ENCODE data around the gene GNB3.

GNB3 gene

GRCh38 chr12:6833189-6833890, 7.4 kb upstream of the GNB3 start:
- in situ Hi-C loops (cut with HindIII; ENCODE audit: low pct_ligation_motif_present, low pct_unique_long_range_greater_than_20kb, low sequenced_read_pairs), result no loop called here
- DNase-seq, result no peak

GRCh38 chr12:6834254-6834653, 6.5 kb upstream of the GNB3 start:
- peak; percentile 42 for DNase-seq
- in situ Hi-C loops (cut with HindIII; ENCODE audit: low pct_ligation_motif_present, low pct_unique_long_range_greater_than_20kb, low sequenced_read_pairs), result no loop called here

- DNase-seq, result no peak
- in situ Hi-C loops (cut with HindIII; ENCODE audit: low pct_ligation_motif_present, low pct_unique_long_range_greater_than_20kb, low sequenced_read_pairs), result no loop called here
These were observed 5.9 kb upstream of the GNB3 start for GRCh38 chr12:6834873-6835272.

DNA sequence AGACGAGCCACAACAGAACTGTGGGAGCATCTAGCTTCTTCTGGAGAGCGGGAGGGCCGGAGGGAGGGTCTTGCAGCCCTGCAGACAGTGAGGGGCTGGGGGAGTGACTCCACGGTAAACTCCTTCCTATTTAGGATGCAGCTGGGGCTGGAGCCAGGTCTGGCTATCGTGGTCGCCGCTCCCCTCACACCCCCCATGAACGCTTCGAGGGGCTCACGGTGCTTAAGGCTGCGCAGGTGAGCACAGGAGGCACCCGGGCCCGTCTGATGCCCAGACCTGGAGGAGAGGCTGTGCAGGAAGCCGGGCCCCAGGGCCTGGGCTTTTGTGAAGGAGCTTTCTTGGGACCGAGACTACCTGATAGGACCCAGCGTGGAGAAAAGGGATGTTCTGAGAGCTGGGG, 3.9 kb upstream of the GNB3 start:
- no peak for DNase-seq
- in situ Hi-C loops (cut with HindIII; ENCODE audit: low pct_ligation_motif_present, low pct_unique_long_range_greater_than_20kb, low sequenced_read_pairs), result no loop called here

- DNase-seq, result no peak
- in situ Hi-C loops (cut with HindIII; ENCODE audit: low pct_ligation_motif_present, low pct_unique_long_range_greater_than_20kb, low sequenced_read_pairs), result no loop called here
These were observed 3.2 kb upstream of the GNB3 start for GRCh38 chr12:6837370-6838060.

- in situ Hi-C loops (cut with HindIII; ENCODE audit: low pct_ligation_motif_present, low pct_unique_long_range_greater_than_20kb, low sequenced_read_pairs), result no loop called here
These were observed 1.9 kb upstream of the GNB3 start for GRCh38 chr12:6838854-6839253.

DNA sequence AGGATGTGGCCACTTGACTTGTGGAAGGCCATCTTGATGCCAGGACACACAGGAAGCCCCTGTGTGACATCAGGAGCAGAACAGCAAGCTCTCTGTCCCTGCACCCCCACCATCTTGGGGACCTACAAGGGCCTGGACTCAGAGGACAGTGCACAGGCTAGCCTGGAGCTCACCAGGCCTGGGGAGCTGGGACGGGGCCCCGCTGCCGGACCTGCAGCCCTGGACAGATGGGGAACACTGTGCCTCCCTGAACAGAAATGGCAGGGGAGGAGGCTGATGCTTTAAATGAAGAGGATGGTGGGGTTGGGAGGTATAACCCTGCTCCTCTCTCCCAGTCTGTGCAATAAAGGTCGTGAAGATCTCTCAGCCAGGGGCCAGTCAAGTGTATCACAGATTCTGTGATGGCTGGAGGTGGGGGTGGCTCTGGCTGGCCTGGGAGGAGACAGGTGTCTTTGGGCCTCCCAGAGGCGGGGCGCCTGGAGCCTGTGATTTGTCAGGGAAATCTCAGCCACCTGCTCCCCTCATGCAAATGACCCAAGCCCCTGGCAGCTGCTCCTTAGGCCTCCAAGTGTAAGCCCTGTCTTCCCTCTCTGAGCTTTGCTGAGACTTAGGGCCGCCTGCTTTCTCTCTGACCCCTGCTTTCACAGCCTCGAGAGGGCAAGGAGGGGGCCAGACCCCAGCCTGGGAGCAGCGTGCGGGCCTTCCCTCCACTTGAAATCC, 1.1 kb upstream of the GNB3 start:
- no peak for DNase-seq
- in situ Hi-C loops (cut with HindIII; ENCODE audit: low pct_ligation_motif_present, low pct_unique_long_range_greater_than_20kb, low sequenced_read_pairs), result no loop called here

More at GRCh38 chr12:6838854-6839253, 1.9 kb upstream of the GNB3 start:
- DNase-seq, result no peak

GRCh38 chr12:6840330-6840729, 395 bp upstream of the GNB3 start:
- DNase-seq, result no peak
- in situ Hi-C loops (cut with HindIII; ENCODE audit: low pct_ligation_motif_present, low pct_unique_long_range_greater_than_20kb, low sequenced_read_pairs), result no loop called here

- DNase-seq, result no peak
- in situ Hi-C loops (cut with HindIII; ENCODE audit: low pct_ligation_motif_present, low pct_unique_long_range_greater_than_20kb, low sequenced_read_pairs), result no loop called here
These were observed 1.4 kb downstream of the GNB3 start for GRCh38 chr12:6842075-6842474.

- in situ Hi-C loops (cut with HindIII; ENCODE audit: low pct_ligation_motif_present, low pct_unique_long_range_greater_than_20kb, low sequenced_read_pairs), result no loop called here
- DNase-seq, result no peak
These were observed 2.6 kb downstream of the GNB3 start for GRCh38 chr12:6843118-6843902.

DNA sequence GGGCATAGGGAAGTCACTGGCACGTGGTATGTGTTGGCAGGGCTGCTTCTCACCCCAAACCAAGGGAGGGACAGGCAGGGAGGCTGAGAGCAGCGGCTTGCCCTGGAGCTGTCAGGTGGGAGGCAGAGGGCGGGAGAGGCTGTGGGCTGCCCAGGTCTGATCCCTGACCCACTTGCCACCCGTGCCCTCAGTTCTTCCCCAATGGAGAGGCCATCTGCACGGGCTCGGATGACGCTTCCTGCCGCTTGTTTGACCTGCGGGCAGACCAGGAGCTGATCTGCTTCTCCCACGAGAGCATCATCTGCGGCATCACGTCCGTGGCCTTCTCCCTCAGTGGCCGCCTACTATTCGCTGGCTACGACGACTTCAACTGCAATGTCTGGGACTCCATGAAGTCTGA, 4.7 kb downstream of the GNB3 start:
- DNase-seq, result no peak
- in situ Hi-C loops (cut with HindIII; ENCODE audit: low pct_ligation_motif_present, low pct_unique_long_range_greater_than_20kb, low sequenced_read_pairs), result no loop called here

- DNase-seq, result no peak
- in situ Hi-C loops (cut with HindIII; ENCODE audit: low pct_ligation_motif_present, low pct_unique_long_range_greater_than_20kb, low sequenced_read_pairs), result no loop called here
These were observed 5.7 kb downstream of the GNB3 start for GRCh38 chr12:6846316-6846869.

DNA sequence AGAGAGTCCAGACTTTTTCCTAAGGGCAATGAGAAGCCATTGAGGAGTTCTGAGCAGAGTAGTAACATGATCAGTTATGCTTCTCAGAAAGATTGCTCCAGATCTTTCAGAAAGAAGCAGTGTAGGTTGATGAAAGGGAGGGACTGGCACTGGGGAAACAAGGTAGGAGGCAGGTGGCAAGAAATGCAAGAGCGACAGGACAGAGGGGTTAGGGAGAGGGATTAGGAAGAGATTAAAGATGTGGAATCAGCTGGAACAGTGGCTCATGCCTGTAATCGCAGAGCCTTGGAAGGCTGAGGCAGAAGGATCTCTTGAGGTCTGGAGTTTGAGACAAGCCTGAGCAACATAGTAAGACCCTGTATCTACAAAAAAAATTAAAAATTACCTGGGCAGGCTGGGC, 7.0 kb downstream of the GNB3 start:
- in situ Hi-C loops (cut with HindIII; ENCODE audit: low pct_ligation_motif_present, low pct_unique_long_range_greater_than_20kb, low sequenced_read_pairs), result no loop called here
- DNase-seq, result no peak

- no peak for DNase-seq
- in situ Hi-C loops (cut with HindIII; ENCODE audit: low pct_ligation_motif_present, low pct_unique_long_range_greater_than_20kb, low sequenced_read_pairs), result no loop called here
These were observed 8.7 kb downstream of the GNB3 start for GRCh38 chr12:6849427-6849826.

- no peak for DNase-seq
- in situ Hi-C loops (cut with HindIII; ENCODE audit: low pct_ligation_motif_present, low pct_unique_long_range_greater_than_20kb, low sequenced_read_pairs), result no loop called here
These were observed 9.3 kb downstream of the GNB3 start for GRCh38 chr12:6849976-6850560.

DNA sequence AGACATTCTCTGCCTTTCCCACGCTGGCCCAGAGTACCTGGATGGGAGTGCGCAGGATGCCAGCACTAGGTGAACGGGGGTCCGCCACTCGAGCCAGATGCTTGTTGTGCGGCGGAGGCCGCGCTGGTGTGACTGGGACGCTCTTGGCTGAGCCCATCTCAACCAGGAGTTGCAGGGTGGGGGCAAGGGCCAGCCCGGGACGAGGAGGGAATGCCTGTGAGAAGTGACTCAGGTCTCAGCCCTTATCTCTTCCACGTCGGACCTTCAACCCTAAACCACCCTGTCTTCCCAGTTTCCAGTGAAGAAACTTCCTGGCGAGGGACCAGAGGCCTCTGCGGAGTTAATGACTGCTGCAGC, 10.0 kb downstream of the GNB3 start:
- in situ Hi-C loops (cut with HindIII; ENCODE audit: low pct_ligation_motif_present, low pct_unique_long_range_greater_than_20kb, low sequenced_read_pairs), result no loop called here

DNA sequence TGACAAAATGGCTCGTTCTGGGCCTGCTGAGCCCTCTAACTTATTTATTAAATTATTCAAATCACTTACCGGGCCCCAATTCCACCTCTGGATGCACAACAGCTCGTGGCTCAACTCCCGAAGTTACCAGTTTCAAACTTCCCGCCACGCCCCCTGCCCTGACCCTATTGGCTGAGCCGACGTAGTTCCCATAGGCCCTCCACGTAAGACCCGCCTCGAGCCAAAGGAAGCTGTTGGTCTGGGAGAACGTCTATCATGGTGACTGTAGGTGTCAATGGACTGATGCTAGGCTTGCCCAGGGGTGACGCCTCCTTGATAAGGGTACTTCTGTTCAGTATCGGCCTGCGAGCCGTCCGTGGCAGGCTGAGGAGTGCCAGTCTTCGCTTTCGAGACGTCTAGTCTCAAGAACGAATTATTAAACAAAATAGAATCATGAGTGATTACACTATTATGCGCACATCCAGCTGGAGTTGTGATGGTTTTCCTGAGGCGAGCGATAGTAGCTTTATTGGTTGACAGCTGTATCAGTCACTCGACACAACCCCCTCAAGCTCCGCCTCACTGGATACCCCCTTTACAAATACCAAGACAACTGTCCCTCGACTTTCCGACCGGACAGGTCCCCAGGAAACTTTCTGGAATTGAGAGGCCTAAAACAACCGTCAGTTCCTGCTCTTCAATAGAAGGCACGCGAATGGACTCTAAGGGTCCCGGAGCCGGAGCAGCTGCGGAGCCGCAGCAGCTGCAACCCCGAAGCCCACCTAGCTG, 10.6 kb downstream of the GNB3 start, which contains the start of gene CDCA3:
Gene CDCA3, minus strand, starts transcription at position 134 of the 768 bp plus-strand sequence. CDS start 334 bp downstream, outside the sequence.
- DNase-seq, result peak; percentile 100
- in situ Hi-C loops (cut with HindIII; ENCODE audit: low pct_ligation_motif_present, low pct_unique_long_range_greater_than_20kb, low sequenced_read_pairs), result no loop called here

More for the DNA sequence above, 10.0 kb downstream of the GNB3 start:
- no peak for DNase-seq
